Central memory CD8-positive, alpha-beta T cell (primary cell): ENCODE measurements around the gene NR5A1.

Experiments
- ATAC-seq: fragments of 150-1000 bp; cut with Tn5 transposase; replicated peaks from 2 replicates; pipeline ENCODE4 v1.10.0; 2022; ENCODE audit warnings: mild to moderate bottlenecking, moderate FRiP score, moderate number of reproducible peaks; ENCODE audit not compliant: poor library complexity, severe bottlenecking; ENCODE audit errors: extremely low read depth
- DNase-seq, 2 donors: peaks; one replicate each; pipeline ENCODE4 v3.0.0; 2021; ENCODE audit warnings: low spot score in 2 of 2
- H3K27ac Mint-ChIP-seq: one replicate; pipeline ENCODE4 v1.8.0; 2022; ENCODE audit warnings: low read depth, mild to moderate bottlenecking, moderate library complexity, mixed read lengths
- H3K27me3 Mint-ChIP-seq: one replicate; pipeline ENCODE4 v1.8.0; 2022; ENCODE audit warnings: mixed read lengths
- H3K36me3 Mint-ChIP-seq: one replicate; pipeline ENCODE4 v1.8.0; 2022; ENCODE audit warnings: mild to moderate bottlenecking, moderate library complexity, mixed read lengths; ENCODE audit not compliant: insufficient read depth
- H3K4me1 Mint-ChIP-seq: one replicate; pipeline ENCODE4 v1.8.0; 2022; ENCODE audit warnings: mixed read lengths
- H3K4me3 Mint-ChIP-seq: one replicate; pipeline ENCODE4 v1.8.0; 2022; ENCODE audit warnings: mild to moderate bottlenecking, moderate library complexity, mixed read lengths
- H3K9me3 Mint-ChIP-seq: one replicate; pipeline ENCODE4 v1.8.0; 2022; ENCODE audit warnings: mixed read lengths

Gene NR5A1

GRCh38 chr9:124506931-124507879 lies at the start of gene NR5A1:
Gene NR5A1, minus strand, starts transcription at chr9:124507399. Its CDS starts 4,004 bp downstream, at chr9:124503395.
- peaks cover 55% of the 10 kb centered on the region for H3K27me3 Mint-ChIP-seq
- no peak within 1 kb of the TSS for H3K4me3 Mint-ChIP-seq
- H3K4me1 Mint-ChIP-seq: peaks cover 14% of the 10 kb centered on the region

GRCh38 chr9:124555043-124555442 lies 47.8 kb upstream of the NR5A1 start:
- no peaks in the 10 kb centered on the region for H3K9me3 Mint-ChIP-seq
- no peak for ATAC-seq
- DNase-seq: no peak
- H3K27me3 Mint-ChIP-seq: peaks cover 8% of the 10 kb centered on the region
- no peaks in the 10 kb centered on the region for H3K36me3 Mint-ChIP-seq
- no peak overlapping the region for H3K27ac Mint-ChIP-seq
- no peak overlapping the region for H3K4me3 Mint-ChIP-seq
- no peaks in the 10 kb centered on the region for H3K4me1 Mint-ChIP-seq

More at GRCh38 chr9:124506931-124507879, at the start of gene NR5A1:
- no peak within 1 kb of the TSS for H3K27ac Mint-ChIP-seq
- ATAC-seq: no peak
- no peaks in the 10 kb centered on the region for H3K36me3 Mint-ChIP-seq
- DNase-seq: no peak
- no peaks in the 10 kb centered on the region for H3K9me3 Mint-ChIP-seq

- Mint-ChIP-seq H3K36me3 (no peaks in the 10 kb centered on the region), H3K27ac (no peak overlapping the region), H3K4me1 (no peaks in the 10 kb centered on the region), H3K9me3 (no peaks in the 10 kb centered on the region), H3K4me3 (no peak overlapping the region), H3K27me3 (peaks cover 8% of the 10 kb centered on the region)
- ATAC-seq (no peak), DNase-seq (no peak)
Observed at GRCh38 chr9:124553738-124554137, 46.5 kb upstream of the NR5A1 start.

GRCh38 chr9:124552273-124552605 lies 45.0 kb upstream of the NR5A1 start:
- no peaks in the 10 kb centered on the region for H3K36me3 Mint-ChIP-seq
- no peak overlapping the region for H3K27ac Mint-ChIP-seq
- H3K4me1 Mint-ChIP-seq: no peaks in the 10 kb centered on the region
- H3K27me3 Mint-ChIP-seq: peaks cover 15% of the 10 kb centered on the region
- H3K9me3 Mint-ChIP-seq: no peaks in the 10 kb centered on the region
- DNase-seq: no peak
- H3K4me3 Mint-ChIP-seq: no peak overlapping the region
- ATAC-seq: no peak

- no peak for ATAC-seq
- Mint-ChIP-seq H3K9me3 (no peaks in the 10 kb centered on the region), H3K36me3 (no peaks in the 10 kb centered on the region), H3K27ac (no peak overlapping the region), H3K4me1 (no peaks in the 10 kb centered on the region), H3K27me3 (peaks cover 20% of the 10 kb centered on the region), H3K4me3 (no peak overlapping the region)
- no peak for DNase-seq
Observed at GRCh38 chr9:124551472-124552272, 44.5 kb upstream of the NR5A1 start.

- Mint-ChIP-seq H3K27me3 (peaks cover 18% of the 10 kb centered on the region), H3K27ac (no peak overlapping the region), H3K36me3 (no peaks in the 10 kb centered on the region), H3K9me3 (no peaks in the 10 kb centered on the region), H3K4me3 (no peak overlapping the region), H3K4me1 (no peaks in the 10 kb centered on the region)
- ATAC-seq: no peak
- no peak for DNase-seq
Observed at GRCh38 chr9:124550072-124550471, 42.9 kb upstream of the NR5A1 start.

GRCh38 chr9:124549016-124549415 lies 41.8 kb upstream of the NR5A1 start:
- DNase-seq: no peak
- ATAC-seq: no peak
- no peak overlapping the region for H3K27ac Mint-ChIP-seq
- H3K36me3 Mint-ChIP-seq: no peaks in the 10 kb centered on the region
- H3K4me1 Mint-ChIP-seq: no peaks in the 10 kb centered on the region
- no peak overlapping the region for H3K4me3 Mint-ChIP-seq
- peaks cover 11% of the 10 kb centered on the region for H3K27me3 Mint-ChIP-seq
- no peaks in the 10 kb centered on the region for H3K9me3 Mint-ChIP-seq

GRCh38 chr9:124544535-124544934 lies 37.3 kb upstream of the NR5A1 start:
- no peaks in the 10 kb centered on the region for H3K9me3 Mint-ChIP-seq
- ATAC-seq: no peak
- H3K27ac Mint-ChIP-seq: no peak overlapping the region
- H3K4me3 Mint-ChIP-seq: no peak overlapping the region
- H3K4me1 Mint-ChIP-seq: no peaks in the 10 kb centered on the region
- peaks cover 11% of the 10 kb centered on the region for H3K27me3 Mint-ChIP-seq
- no peaks in the 10 kb centered on the region for H3K36me3 Mint-ChIP-seq
- no peak for DNase-seq

GRCh38 chr9:124541824-124542223 lies 34.6 kb upstream of the NR5A1 start:
- Mint-ChIP-seq H3K36me3 (no peaks in the 10 kb centered on the region), H3K27ac (no peak overlapping the region)

GRCh38 chr9:124537926-124538325 lies 30.7 kb upstream of the NR5A1 start:
- no peak for DNase-seq
- Mint-ChIP-seq H3K4me1 (no peaks in the 10 kb centered on the region), H3K4me3 (no peak overlapping the region), H3K27me3 (no peaks in the 10 kb centered on the region), H3K36me3 (no peaks in the 10 kb centered on the region), H3K9me3 (no peaks in the 10 kb centered on the region), H3K27ac (no peak overlapping the region)
- ATAC-seq: no peak

More at GRCh38 chr9:124541824-124542223, 34.6 kb upstream of the NR5A1 start:
- DNase-seq (no peak), ATAC-seq (no peak)
- no peaks in the 10 kb centered on the region for H3K9me3 Mint-ChIP-seq
- peaks cover under 1% of the 10 kb centered on the region for H3K27me3 Mint-ChIP-seq
- no peaks in the 10 kb centered on the region for H3K4me1 Mint-ChIP-seq
- H3K4me3 Mint-ChIP-seq: no peak overlapping the region

GRCh38 chr9:124535846-124536245 lies 28.6 kb upstream of the NR5A1 start:
- Mint-ChIP-seq H3K36me3 (no peaks in the 10 kb centered on the region), H3K4me3 (no peak overlapping the region), H3K27ac (no peak overlapping the region), H3K9me3 (no peaks in the 10 kb centered on the region), H3K4me1 (no peaks in the 10 kb centered on the region), H3K27me3 (no peaks in the 10 kb centered on the region)
- ATAC-seq (no peak), DNase-seq (no peak)

GRCh38 chr9:124532897-124533296 lies 25.7 kb upstream of the NR5A1 start:
- no peaks in the 10 kb centered on the region for H3K9me3 Mint-ChIP-seq
- ATAC-seq: no peak
- no peak for DNase-seq
- no peaks in the 10 kb centered on the region for H3K36me3 Mint-ChIP-seq
- H3K27me3 Mint-ChIP-seq: no peaks in the 10 kb centered on the region
- no peaks in the 10 kb centered on the region for H3K4me1 Mint-ChIP-seq
- H3K27ac Mint-ChIP-seq: no peak overlapping the region
- H3K4me3 Mint-ChIP-seq: no peak overlapping the region

GRCh38 chr9:124531115-124531514 lies 23.9 kb upstream of the NR5A1 start:
- no peaks in the 10 kb centered on the region for H3K36me3 Mint-ChIP-seq
- H3K9me3 Mint-ChIP-seq: no peaks in the 10 kb centered on the region
- DNase-seq (no peak), ATAC-seq (no peak)
- no peaks in the 10 kb centered on the region for H3K4me1 Mint-ChIP-seq
- H3K27me3 Mint-ChIP-seq: no peaks in the 10 kb centered on the region
- no peak overlapping the region for H3K27ac Mint-ChIP-seq
- H3K4me3 Mint-ChIP-seq: no peak overlapping the region
